HS-5 (cell line): ENCODE measurements around the gene MYO9B.
"Not testable (repeated sequence)": the region's sequence is repeated elsewhere in the genome, so short reads cannot be mapped to it uniquely, and the experiment has no call there.

Experiments used
- DNase-seq: peaks from one replicate; pipeline ENCODE4 v3.0.0-alpha.2; 2012; ENCODE audit warnings: low read depth

Gene MYO9B

GRCh38 chr19:17114414-17114831 is 38.8 kb downstream of the MYO9B start:
- no peak for DNase-seq

- no peak for DNase-seq
Measured at GRCh38 chr19:17116996-17117702, 41.6 kb downstream of the MYO9B start.

GRCh38 chr19:17118957-17119356 is 43.4 kb downstream of the MYO9B start:
- DNase-seq: no peak

- DNase-seq: no peak
Measured at GRCh38 chr19:17121736-17122293, 46.2 kb downstream of the MYO9B start.

GRCh38 chr19:17123041-17123440 is 47.5 kb downstream of the MYO9B start:
- no peak for DNase-seq

GRCh38 chr19:17124025-17124424 is 48.4 kb downstream of the MYO9B start:
- no peak for DNase-seq

GRCh38 chr19:17125062-17125727 is 49.6 kb downstream of the MYO9B start:
- no peak for DNase-seq

GRCh38 chr19:17125728-17126677 is 50.4 kb downstream of the MYO9B start:
- DNase-seq: no peak

GRCh38 chr19:17127671-17128070 is 52.1 kb downstream of the MYO9B start:
- DNase-seq: no peak

GRCh38 chr19:17128403-17128802 is 52.8 kb downstream of the MYO9B start:
- no peak for DNase-seq

GRCh38 chr19:17128820-17129219 is 53.2 kb downstream of the MYO9B start:
- DNase-seq: no peak

- no peak for DNase-seq
Measured at GRCh38 chr19:17129377-17129776, 53.8 kb downstream of the MYO9B start.

GRCh38 chr19:17135001-17135853 is 59.6 kb downstream of the MYO9B start:
- peak; percentile 80 for DNase-seq

GRCh38 chr19:17136021-17136420 is 60.4 kb downstream of the MYO9B start:
- no peak for DNase-seq

- no peak for DNase-seq
Measured at GRCh38 chr19:17136617-17137016, 61.0 kb downstream of the MYO9B start.

- no peak for DNase-seq
Measured at GRCh38 chr19:17137417-17137816, 61.8 kb downstream of the MYO9B start.

GRCh38 chr19:17138052-17138846 is 62.7 kb downstream of the MYO9B start:
- not testable (repeated sequence) for DNase-seq

- DNase-seq: no peak
Measured at GRCh38 chr19:17138937-17139598, 63.5 kb downstream of the MYO9B start.

GRCh38 chr19:17144771-17145170 is 69.2 kb downstream of the MYO9B start:
- DNase-seq: not testable (repeated sequence)
